T-cell (primary cell): Measurements from ENCODE around the gene CYP24A1. TPM values are rescaled to one million over a fixed set of nuclear protein-coding genes. Genes with fewer than 3 reads are reported as not detected.
"Not testable (repeated sequence)": the region's sequence is repeated elsewhere in the genome, so short reads cannot be mapped to it uniquely, and the experiment has no call there.

Experiments
- ATAC-seq, 4 experiments: fragments of 200-7000 bp in 3 of 4; fragments of 150-1000 bp in 1 of 4; cut with Tn5 transposase; replicated peaks in 1 of 4; 1 replicate in 3 of 4; 2 replicates in 1 of 4; pipeline ENCODE4 v1.10.0; 2021; ENCODE audit warnings: moderate library complexity in 3 of 4, mild to moderate bottlenecking in 2 of 4, moderate number of reproducible peaks in 1 of 4
- CTCF ChIA-PET, 2 donors: fragments of 300-600 bp; sonication (Branson Sonifier 250); formaldehyde crosslinking; loops; one replicate each; lab custom pipeline; 2022; ENCODE audit warnings: antibody characterized with exemption in 2 of 2; lab: Charles Lee
- POLR2A ChIA-PET, 2 donors: fragments of 300-600 bp; sonication (Branson Sonifier 250); formaldehyde crosslinking; loops; one replicate each; lab custom pipeline; 2022; ENCODE audit warnings: antibody characterized with exemption in 2 of 2; lab: Charles Lee
- DNase-seq, 35 experiments: peaks; one replicate each; pipeline versions ENCODE4 v3.0.0 to v3.0.0-alpha.2; 2013 to 2023
- H3K27ac ChIP-seq: one replicate; pipeline ENCODE4 v1.5.1; 2013; ENCODE audit warnings: low read length
- H3K27me3 ChIP-seq, 2 experiments: replicated peaks in 1 of 2; 1 replicate in 1 of 2; 2 replicates in 1 of 2; pipeline versions ENCODE4 v1.6.1 to v1.7.0; 2013; ENCODE audit warnings: low read length in 1 of 2, mixed read lengths in 1 of 2; ENCODE audit not compliant: control insufficient read depth in 2 of 2, insufficient read depth in 2 of 2; ENCODE audit errors: extremely low read depth in 1 of 2
- H3K36me3 ChIP-seq, 2 donors: 1 replicate in 1 of 2; 2 replicates in 1 of 2; pipeline versions ENCODE4 v1.6.1 to v1.7.0; 2013; ENCODE audit warnings: low read length in 1 of 2; ENCODE audit not compliant: control insufficient read depth in 2 of 2, insufficient read depth in 1 of 2; ENCODE audit errors: extremely low read depth in 1 of 2
- H3K4me1 ChIP-seq, 2 experiments: 1 replicate in 1 of 2; 2 replicates in 1 of 2; pipeline versions ENCODE4 v1.6.1 to v1.7.0; 2013; ENCODE audit warnings: low read length in 2 of 2, mixed read lengths in 1 of 2; ENCODE audit not compliant: insufficient read depth in 2 of 2, control insufficient read depth in 1 of 2; ENCODE audit errors: extremely low read depth in 1 of 2
- H3K4me3 ChIP-seq, 2 donors: 1 replicate in 1 of 2; 2 replicates in 1 of 2; pipeline versions ENCODE4 v1.5.1 to v1.7.0; 2013; ENCODE audit warnings: mild to moderate bottlenecking in 2 of 2, low read length in 1 of 2, moderate library complexity in 1 of 2; ENCODE audit not compliant: control insufficient read depth in 1 of 2; ENCODE audit errors: extremely low read depth in 1 of 2
- H3K9me3 ChIP-seq: 2 replicates; pipeline ENCODE4 v1.7.0; 2013
- H3K27ac Mint-ChIP-seq, 2 donors: one replicate each; pipeline ENCODE4 v1.8.0; 2020 to 2021; ENCODE audit warnings: mild to moderate bottlenecking in 2 of 2, mixed read lengths in 2 of 2
- H3K27me3 Mint-ChIP-seq, 2 donors: one replicate each; pipeline ENCODE4 v1.8.0; 2021 to 2022; ENCODE audit warnings: mixed read lengths in 2 of 2
- H3K36me3 Mint-ChIP-seq: one replicate; pipeline ENCODE4 v1.8.0; 2021; ENCODE audit warnings: mixed read lengths
- H3K4me1 Mint-ChIP-seq, 3 donors: one replicate each; pipeline ENCODE4 v1.8.0; 2020 to 2022; ENCODE audit warnings: mixed read lengths in 3 of 3, mild to moderate bottlenecking in 1 of 3
- H3K4me3 Mint-ChIP-seq, 3 donors: one replicate each; pipeline ENCODE4 v1.8.0; 2020 to 2022; ENCODE audit warnings: mild to moderate bottlenecking in 3 of 3, mixed read lengths in 3 of 3, moderate library complexity in 3 of 3
- H3K9me3 Mint-ChIP-seq, 3 donors: one replicate each; pipeline ENCODE4 v1.8.0; 2020 to 2022; ENCODE audit warnings: mixed read lengths in 3 of 3
- WGBS: methylation state at CpG from one replicate; pipeline ENCODE4 v1.1.5; 2013; ENCODE audit warnings: missing lambda C conversion rate; ENCODE audit not compliant: insufficient coverage; 5-methylcytosine and 5-hydroxymethylcytosine counted together
- total RNA-seq, 35 experiments: library from RNA in 6 of 35; stranded (reverse) in 6 of 35; fragments of 120-200 nt in 1 of 35; gene quantifications; one replicate each; pipeline versions ENCODE4 v1.2.1 to v1.2.4 and lab custom pipeline; 2013 to 2026

CYP24A1 gene
- total RNA-seq, 5 donors from 2014 or later (not counting 1 experiment from before 2014, with no cell fraction given) = 0.13 to 0.79 (median 0.42) TPM; not detected in 1

DNA sequence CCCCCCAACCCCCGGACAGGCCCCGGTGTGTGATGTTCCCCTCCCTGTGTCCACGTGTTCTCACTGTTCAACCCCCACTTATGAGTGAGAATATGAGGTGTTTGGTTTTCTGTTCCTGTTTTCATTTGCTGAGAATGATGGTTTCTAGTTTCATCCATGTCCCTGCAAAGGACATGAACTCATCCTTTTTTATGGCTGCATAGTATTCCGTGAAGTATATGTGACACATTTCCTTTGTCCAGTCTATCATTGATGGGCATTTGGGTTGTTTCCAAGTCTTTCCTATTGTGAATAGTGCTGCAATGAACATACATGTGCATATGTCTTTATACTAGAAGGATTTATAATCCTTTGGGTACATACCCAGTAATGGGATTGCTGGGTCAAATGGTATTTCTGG lies 42.7 kb downstream of the CYP24A1 start:
- H3K27ac Mint-ChIP-seq, H3K27ac ChIP-seq, H3K9me3 Mint-ChIP-seq, H3K27me3 Mint-ChIP-seq, DNase-seq, H3K4me3 Mint-ChIP-seq, ATAC-seq, H3K4me3 ChIP-seq, H3K9me3 ChIP-seq, H3K36me3 Mint-ChIP-seq, H3K4me1 Mint-ChIP-seq, H3K36me3 ChIP-seq, H3K27me3 ChIP-seq, CTCF ChIA-PET, H3K4me1 ChIP-seq: not testable (repeated sequence)
- 100% methylated on average over 1 of the region's 4 CpGs for WGBS
- POLR2A ChIA-PET = interaction anchor here in 1 of 2 donors (0.9 kb wide), 1 partner anchor 13 kb away, joined by 3 read pairs; no protein-coding TSS in a partner anchor

DNA sequence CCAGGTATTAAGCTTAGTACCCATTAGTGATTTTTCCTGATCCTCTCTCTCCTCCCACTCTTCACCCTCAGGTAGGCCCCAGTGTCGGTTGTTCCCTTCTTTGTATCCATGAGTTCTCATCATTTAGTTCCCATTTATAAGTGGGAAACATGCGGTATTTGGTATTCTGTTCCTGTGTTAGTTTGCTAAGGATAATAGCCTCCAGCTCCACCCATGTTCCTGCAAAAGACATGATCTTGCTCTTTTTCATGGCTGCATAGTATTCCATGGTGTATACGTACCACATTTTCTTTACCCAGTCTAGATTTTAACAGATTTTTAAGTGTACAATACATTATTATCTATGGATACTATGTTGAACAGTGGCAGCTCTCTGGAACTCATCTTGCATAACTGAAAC lies 44.4 kb downstream of the CYP24A1 start:
- Mint-ChIP-seq H3K4me1 (no peaks in the 10 kb centered on the region), H3K36me3 (no peaks in the 10 kb centered on the region), H3K9me3 (peaks cover 0 to 9% (median 7%) of the 10 kb centered on the region in 3 donors), H3K4me3 (no peak overlapping the region), H3K27me3 (peaks cover 9% of the 10 kb centered on the region in 2 donors), H3K27ac (no peak overlapping the region)
- no CpG with 5 or more reads among the region's 3 CpGs for WGBS
- no peak overlapping the region for H3K27ac ChIP-seq
- DNase-seq = no peak
- no peaks in the 10 kb centered on the region for H3K36me3 ChIP-seq
- no peaks in the 10 kb centered on the region for H3K27me3 ChIP-seq
- ATAC-seq = no peak
- H3K4me1 ChIP-seq = no peaks in the 10 kb centered on the region
- no peak overlapping the region for H3K4me3 ChIP-seq
- CTCF ChIA-PET = interaction anchor here in 1 of 2 donors (0.6 kb wide), 1 partner anchor 1103 kb away, joined by 3 read pairs; no protein-coding TSS in a partner anchor
- POLR2A ChIA-PET = no interaction called here
- no peaks in the 10 kb centered on the region for H3K9me3 ChIP-seq

GRCh38 chr20:54127855-54128574 lies 45.8 kb downstream of the CYP24A1 start:
- Mint-ChIP-seq H3K9me3 (peaks cover 0 to 9% (median 7%) of the 10 kb centered on the region in 3 donors), H3K36me3 (no peaks in the 10 kb centered on the region), H3K4me3 (no peak overlapping the region), H3K27me3 (peaks cover 9% of the 10 kb centered on the region in 2 donors), H3K4me1 (no peaks in the 10 kb centered on the region), H3K27ac (no peak overlapping the region)
- ATAC-seq = no peak
- Histone ChIP-seq H3K4me1 (no peaks in the 10 kb centered on the region), H3K9me3 (no peaks in the 10 kb centered on the region), H3K27ac (no peak overlapping the region), H3K4me3 (no peak overlapping the region), H3K27me3 (no peaks in the 10 kb centered on the region), H3K36me3 (no peaks in the 10 kb centered on the region)
- 80% methylated on average over 3 of the region's 7 CpGs for WGBS
- ChIA-PET POLR2A (no interaction called here), CTCF (interaction anchor here in 1 of 2 donors (0.7 kb wide), 1 partner anchor 1978 kb away, joined by 7 read pairs; no protein-coding TSS in a partner anchor)
- DNase-seq = no peak

DNA sequence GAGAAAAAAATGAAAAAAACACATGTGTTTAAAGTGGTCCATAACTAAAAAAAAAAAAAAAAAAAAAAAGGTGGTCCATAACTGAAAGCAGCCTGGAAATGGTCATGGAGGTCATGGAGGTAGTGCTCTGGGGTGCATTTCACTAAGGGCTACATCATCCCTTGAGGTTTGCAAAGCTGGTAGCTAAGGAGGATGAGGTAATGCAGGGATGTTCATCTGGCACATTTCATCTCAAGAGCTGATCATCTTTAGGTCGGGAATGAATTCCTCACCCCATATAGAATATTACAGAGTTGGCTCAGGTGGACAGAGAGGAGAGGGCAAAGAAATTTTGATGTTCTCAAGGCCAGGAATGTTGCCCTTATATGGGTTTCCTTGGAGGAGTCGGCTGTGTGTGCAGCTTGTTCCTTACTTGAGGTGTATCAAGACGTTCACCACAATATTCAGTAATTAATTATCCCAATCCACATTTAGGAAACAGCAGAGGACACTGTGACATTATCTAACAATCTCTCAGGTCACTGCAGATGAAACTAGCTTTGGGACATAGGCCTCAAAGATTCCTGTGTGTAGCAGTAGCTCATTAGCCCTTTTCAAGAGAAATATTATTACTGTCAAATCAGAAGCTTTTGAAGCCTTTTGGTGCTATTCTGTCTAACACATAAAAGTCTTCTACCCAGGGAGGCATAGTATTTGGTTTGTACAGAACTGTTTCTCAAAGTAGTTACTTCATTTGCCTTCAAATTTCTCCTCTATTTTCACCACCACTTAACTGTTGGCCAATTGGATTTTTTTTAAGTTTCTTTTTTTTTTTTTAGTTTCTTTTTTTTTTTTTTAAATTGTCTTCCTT lies 46.8 kb downstream of the CYP24A1 start:
- POLR2A ChIA-PET = no interaction called here
- DNase-seq (no peak), ATAC-seq (no peak)
- no peak overlapping the region for H3K27ac ChIP-seq
- CTCF ChIA-PET = interaction anchor here in 1 of 2 donors (0.7 kb wide), 1 partner anchor 1977 kb away, joined by 7 read pairs; no protein-coding TSS in a partner anchor
- WGBS = no CpG with 5 or more reads among the region's 3 CpGs
- Mint-ChIP-seq H3K36me3 (no peaks in the 10 kb centered on the region), H3K27ac (no peak overlapping the region), H3K4me1 (no peaks in the 10 kb centered on the region), H3K9me3 (peaks cover 0 to 9% (median 7%) of the 10 kb centered on the region in 3 donors), H3K27me3 (peaks cover 7 to 8% of the 10 kb centered on the region in 2 donors), H3K4me3 (no peak overlapping the region)
- H3K4me3 ChIP-seq = no peak overlapping the region
- no peaks in the 10 kb centered on the region for H3K4me1 ChIP-seq
- no peaks in the 10 kb centered on the region for H3K9me3 ChIP-seq
- H3K27me3 ChIP-seq = no peaks in the 10 kb centered on the region
- no peaks in the 10 kb centered on the region for H3K36me3 ChIP-seq

DNA sequence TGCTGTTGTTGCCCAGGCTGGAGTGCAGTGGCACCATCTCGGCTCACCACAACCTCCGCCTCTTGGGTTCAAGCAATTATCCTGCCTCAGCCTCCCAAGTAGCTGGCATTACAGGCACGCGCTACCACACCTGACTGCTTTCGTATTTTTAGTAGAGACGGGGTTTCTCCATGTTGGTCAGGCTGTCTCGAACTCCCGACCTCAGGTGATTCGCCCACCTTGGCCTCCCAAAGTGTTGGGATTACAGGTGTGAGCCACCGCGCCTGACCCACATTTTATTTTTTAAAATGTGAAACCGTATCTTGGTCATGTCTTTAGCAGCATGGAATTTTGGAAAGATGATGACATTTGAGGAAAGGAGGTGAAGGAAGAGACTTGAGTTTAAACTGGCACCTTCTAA lies 47.5 kb downstream of the CYP24A1 start:
- H3K36me3 ChIP-seq, H3K27ac ChIP-seq, DNase-seq, H3K9me3 ChIP-seq, H3K4me3 Mint-ChIP-seq, H3K27me3 Mint-ChIP-seq, H3K27ac Mint-ChIP-seq, H3K27me3 ChIP-seq, H3K4me1 Mint-ChIP-seq, H3K36me3 Mint-ChIP-seq, H3K9me3 Mint-ChIP-seq, ATAC-seq, H3K4me3 ChIP-seq, CTCF ChIA-PET, H3K4me1 ChIP-seq, POLR2A ChIA-PET: not testable (repeated sequence)
- WGBS = 95% methylated on average over 12 of the region's 12 CpGs

DNA sequence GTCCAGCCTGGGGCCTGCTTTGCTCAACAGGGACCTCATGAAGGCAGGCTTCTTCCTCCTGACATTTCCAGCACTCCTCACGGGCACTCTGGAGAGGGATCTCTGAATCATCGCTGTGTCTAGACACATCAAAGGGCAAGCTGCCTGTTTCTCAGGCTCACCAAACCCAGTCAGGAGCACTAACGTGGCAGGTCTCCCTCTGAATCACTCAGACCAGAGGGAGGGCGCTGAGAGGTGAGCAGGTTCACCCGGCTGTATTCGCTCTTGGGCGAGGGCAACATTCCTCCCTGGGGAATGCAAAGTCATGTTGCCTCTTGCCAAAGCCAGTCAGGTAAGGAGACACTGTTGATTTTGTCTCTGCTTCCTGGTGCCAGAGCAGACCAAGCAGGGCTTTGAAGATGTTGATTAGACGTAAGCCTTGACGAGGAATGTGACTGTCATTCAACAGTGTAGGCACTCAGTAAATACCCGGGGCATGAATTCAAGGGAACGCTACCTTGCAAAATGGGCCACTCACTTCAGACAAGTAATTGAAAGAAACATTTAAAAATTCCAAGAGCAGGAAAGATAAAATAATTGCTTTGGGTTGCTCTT lies 50.1 kb downstream of the CYP24A1 start:
- Mint-ChIP-seq H3K9me3 (no peaks in the 10 kb centered on the region), H3K27ac (no peak overlapping the region), H3K4me1 (no peaks in the 10 kb centered on the region), H3K27me3 (no peaks in the 10 kb centered on the region), H3K4me3 (no peak overlapping the region), H3K36me3 (no peaks in the 10 kb centered on the region)
- ATAC-seq = no peak
- WGBS = 80% methylated on average over 6 of the region's 11 CpGs
- Histone ChIP-seq H3K36me3 (no peaks in the 10 kb centered on the region), H3K27ac (no peak overlapping the region), H3K27me3 (no peaks in the 10 kb centered on the region), H3K4me1 (no peaks in the 10 kb centered on the region), H3K9me3 (no peaks in the 10 kb centered on the region), H3K4me3 (no peak overlapping the region)
- CTCF ChIA-PET = no interaction called here
- POLR2A ChIA-PET = no interaction called here
- DNase-seq = no peak
